Lung (tissue), 12 donors: ENCODE data around the gene CES5A. TPM values are rescaled to one million over a fixed set of nuclear protein-coding genes. Genes with fewer than 3 reads are reported as not detected.
"Not testable (repeated sequence)": the region's sequence is repeated elsewhere in the genome, so short reads cannot be mapped to it uniquely, and the experiment has no call there.

Experiments
- ATAC-seq: fragments of 200-7000 bp; cut with Tn5 transposase; one replicate; pipeline ENCODE4 v1.9.1; 2020; ENCODE audit warnings: moderate number of reproducible peaks; ENCODE audit not compliant: insufficient read depth, low FRiP score
- DNase-seq, 3 donors: peaks; one replicate each; pipeline ENCODE4 v3.0.0-alpha.2; 2013 to 2017
- H3K27ac ChIP-seq, 2 donors: one replicate each; pipeline ENCODE4 v1.5.1; 2013; ENCODE audit warnings: mild to moderate bottlenecking in 2 of 2, moderate library complexity in 2 of 2, control low read depth in 1 of 2, inconsistent platforms in 1 of 2, low read depth in 1 of 2, low read length in 1 of 2
- H3K27me3 ChIP-seq, 3 donors: one replicate each; pipeline ENCODE4 v1.5.1; 2013; ENCODE audit warnings: low read length in 2 of 3; ENCODE audit not compliant: control insufficient read depth in 3 of 3, insufficient read depth in 3 of 3
- H3K36me3 ChIP-seq, 4 donors: one replicate each; pipeline ENCODE4 v1.5.1; 2013; ENCODE audit warnings: low read length in 4 of 4, mild to moderate bottlenecking in 1 of 4, moderate library complexity in 1 of 4; ENCODE audit not compliant: control insufficient read depth in 4 of 4, insufficient read depth in 4 of 4
- H3K4me1 ChIP-seq, 5 donors: one replicate each; pipeline ENCODE4 v1.5.1; 2013; ENCODE audit warnings: low read length in 5 of 5, mild to moderate bottlenecking in 2 of 5, moderate library complexity in 1 of 5; ENCODE audit not compliant: control insufficient read depth in 5 of 5, insufficient read depth in 5 of 5
- H3K4me3 ChIP-seq: one replicate; pipeline ENCODE4 v1.5.1; 2013; ENCODE audit warnings: mild to moderate bottlenecking, control low read depth, moderate library complexity
- H3K9ac ChIP-seq, 2 donors: one replicate each; pipeline ENCODE4 v1.5.1; 2013; ENCODE audit warnings: low read length in 2 of 2, control low read depth in 1 of 2; ENCODE audit not compliant: insufficient read depth in 1 of 2
- H3K9me3 ChIP-seq, 4 donors: one replicate each; pipeline ENCODE4 v1.5.1; 2013; ENCODE audit warnings: low read length in 3 of 4, mild to moderate bottlenecking in 1 of 4, moderate library complexity in 1 of 4; ENCODE audit not compliant: control insufficient read depth in 4 of 4, insufficient read depth in 3 of 4
- CTCF ChIP-seq: IDR thresholded peaks from 2 replicates; pipeline ENCODE4 v1.5.1; 2012; ENCODE audit warnings: mild to moderate bottlenecking; ENCODE audit errors: control extremely low read depth, extremely low read depth
- WGBS, 2 donors: extraction: QIAGEN DNeasy Blood & Tissue Kit; methylation state at CpG; one replicate each; pipeline ENCODE4 v1.1.7; 2013; 5-methylcytosine and 5-hydroxymethylcytosine counted together
- polyA plus RNA-seq, 2 donors: library from polyadenylated mRNA; stranded (reverse); fragments of 200-250 nt; gene quantifications; one replicate each; pipeline ENCODE4 v1.2.1, GENCODE V29; 2013
- total RNA-seq, 2 donors: library from RNA; depleted of rRNA in 1 of 2; stranded (reverse); fragments of >200 nt in 1 of 2; gene quantifications; one replicate each; pipeline ENCODE4 v1.2.1, GENCODE V29; 2014 to 2021
- donor health status: control.
- donor health status: control.
- donor health status: Bipolar disorder and iron deficiency.
- donor health status: healthy.
- donor health status: DM: yes; HTN: yes; CAD: no.

The CES5A gene
- total and polyA plus RNA-seq, 4 donors, result not detected

GRCh38 chr16:55868980-55869379 lies 6.2 kb downstream of the CES5A start:
- no peaks in the 10 kb centered on the region for H3K36me3 ChIP-seq
- H3K4me1 ChIP-seq, result no peaks in the 10 kb centered on the region
- DNase-seq, result no peak
- no peak for ATAC-seq
- H3K9ac ChIP-seq, result no peak overlapping the region
- no peak overlapping the region for H3K4me3 ChIP-seq
- 86 to 88% methylated on average over 7 of the region's 7 CpGs for WGBS, 2 donors
- TF ChIP-seq CTCF, result no peak
- no peak overlapping the region for H3K27ac ChIP-seq
- H3K9me3 ChIP-seq, result peaks cover 0 to 2% (median 0%) of the 10 kb centered on the region in 4 donors
- no peaks in the 10 kb centered on the region for H3K27me3 ChIP-seq

GRCh38 chr16:55868137-55868536 lies 7.0 kb downstream of the CES5A start:
- Histone ChIP-seq H3K27ac (no peak overlapping the region), H3K4me3 (no peak overlapping the region), H3K4me1 (no peaks in the 10 kb centered on the region), H3K9ac (no peak overlapping the region), H3K36me3 (no peaks in the 10 kb centered on the region), H3K9me3 (peaks cover 0 to 2% (median 0%) of the 10 kb centered on the region in 4 donors), H3K27me3 (peaks cover 0 to 3% (median 0%) of the 10 kb centered on the region in 3 donors)
- TF ChIP-seq CTCF, result no peak
- 90 to 98% methylated on average over 2 of the region's 2 CpGs for WGBS, 2 donors
- DNase-seq, result no peak
- ATAC-seq, result no peak

GRCh38 chr16:55861288-55861687 lies 13.9 kb downstream of the CES5A start:
- Histone ChIP-seq H3K9me3 (no peaks in the 10 kb centered on the region), H3K27me3 (peaks cover 0 to 6% (median 0%) of the 10 kb centered on the region in 3 donors), H3K4me1 (no peaks in the 10 kb centered on the region), H3K27ac (no peak overlapping the region), H3K4me3 (no peak overlapping the region), H3K36me3 (no peaks in the 10 kb centered on the region), H3K9ac (no peak overlapping the region)
- WGBS, 2 donors, result 89 to 92% methylated on average over 4 of the region's 4 CpGs
- DNase-seq, result no peak
- no peak for ATAC-seq
- no peak for TF ChIP-seq CTCF

- H3K9me3 ChIP-seq, DNase-seq, H3K9ac ChIP-seq, H3K4me1 ChIP-seq, H3K4me3 ChIP-seq, ATAC-seq, H3K27me3 ChIP-seq, H3K36me3 ChIP-seq, H3K27ac ChIP-seq: not testable (repeated sequence)
- 76 to 77% methylated on average over 1 of the region's 1 CpG for WGBS, 2 donors
These were observed 17.5 kb downstream of the CES5A start for GRCh38 chr16:55857650-55858049.
